Endothelial cell of umbilical vein (primary cell): Measurements from ENCODE around the gene PTPN22. TPM values are rescaled to one million over a fixed set of nuclear protein-coding genes. Genes with fewer than 3 reads are reported as not detected.

Experiments used
- BruUV-seq: library from RNA; stranded (reverse); fragments of 400-500 nt; replicated peaks from 2 replicates; lab custom pipeline; 2021; lab: Mats Ljungman, UMichigan
- CTCF ChIA-PET: fragments of 300-600, 350-600 bp; sonication (Branson Sonifier 250); formaldehyde crosslinking; loops from one replicate; lab custom pipeline; 2021; ENCODE audit warnings: antibody characterized with exemption, inconsistent platforms; lab: Charles Lee
- POLR2A ChIA-PET: fragments of 300-600, 350-600 bp; sonication (Branson Sonifier 250); formaldehyde crosslinking; loops from one replicate; lab custom pipeline; 2021; ENCODE audit warnings: antibody characterized with exemption, inconsistent platforms; lab: Charles Lee
- DNase-seq: peaks from one replicate; pipeline ENCODE4 v3.0.0-alpha.2; 2011; ENCODE audit warnings: low read depth, low spot score
- FAIRE-seq: peaks from 2 replicates; lab custom pipeline; 2011; peaks lifted over from hg19 to GRCh38; lab: Jason Lieb, UNC
- H2AFZ ChIP-seq: 2 replicates; pipeline ENCODE4 v1.6.0; 2012; ENCODE audit warnings: low read depth, low read length, control low read depth, inconsistent platforms
- H3K27ac ChIP-seq: 2 replicates; pipeline ENCODE4 v1.5.1; 2011; ENCODE audit warnings: low read depth, mild to moderate bottlenecking, control low read depth, low read length, moderate library complexity; ENCODE audit not compliant: insufficient read depth
- H3K27me3 ChIP-seq, 2 experiments: 2 replicates each; pipeline versions ENCODE4 v1.6.0 to v1.6.1; 2011; ENCODE audit warnings: low read length in 2 of 2, mixed read lengths in 1 of 2; ENCODE audit not compliant: control insufficient read depth in 2 of 2, insufficient read depth in 2 of 2
- H3K36me3 ChIP-seq, 2 experiments: 2 replicates in 1 of 2; 3 replicates in 1 of 2; pipeline ENCODE4 v1.5.1; 2011; ENCODE audit warnings: low read length in 2 of 2, mild to moderate bottlenecking in 1 of 2, moderate library complexity in 1 of 2; ENCODE audit not compliant: control insufficient read depth in 2 of 2, insufficient read depth in 2 of 2; ENCODE audit errors: extremely low read depth in 1 of 2
- H3K4me1 ChIP-seq: 3 replicates; pipeline ENCODE4 v1.5.1; 2011; ENCODE audit warnings: mild to moderate bottlenecking, low read length; ENCODE audit not compliant: control insufficient read depth, insufficient read depth; ENCODE audit errors: extremely low read depth
- H3K4me2 ChIP-seq: 2 replicates; pipeline ENCODE4 v1.6.1; 2011; ENCODE audit warnings: low read length, control low read depth, mixed read lengths; ENCODE audit not compliant: insufficient read depth
- H3K4me3 ChIP-seq, 3 experiments: fragments of 200-600 bp in 1 of 3; sonication (generic), shearing (Covaris generic) in 1 of 3; replicated peaks in 1 of 3; 2 replicates each; pipeline ENCODE4 v1.5.1; 2011 to 2016; ENCODE audit warnings: control low read depth in 3 of 3, low read length in 3 of 3, mild to moderate bottlenecking in 2 of 3, inconsistent platforms in 1 of 3, low read depth in 1 of 3, moderate library complexity in 1 of 3; ENCODE audit not compliant: insufficient read depth in 1 of 3
- H3K79me2 ChIP-seq: 2 replicates; pipeline ENCODE4 v1.6.0; 2012; ENCODE audit warnings: low read length, inconsistent platforms; ENCODE audit not compliant: control insufficient read depth, insufficient read depth
- H3K9ac ChIP-seq: replicated peaks from 2 replicates; pipeline ENCODE3; 2011; ENCODE audit warnings: low read length, control low read depth; ENCODE audit not compliant: insufficient read depth; ENCODE audit errors: extremely low read depth
- H3K9me1 ChIP-seq: replicated peaks from 3 replicates; pipeline ENCODE4 v1.6.0; 2011; ENCODE audit warnings: mild to moderate bottlenecking, low read length; ENCODE audit not compliant: control insufficient read depth, insufficient read depth; ENCODE audit errors: extremely low read depth
- H3K9me3 ChIP-seq: replicated peaks from 2 replicates; pipeline ENCODE4 v1.5.1; 2012; ENCODE audit warnings: low read length, inconsistent platforms; ENCODE audit not compliant: control insufficient read depth, insufficient read depth
- H4K20me1 ChIP-seq: replicated peaks from 2 replicates; pipeline ENCODE3; 2011; ENCODE audit warnings: mild to moderate bottlenecking, low read length; ENCODE audit not compliant: control insufficient read depth, insufficient read depth; ENCODE audit errors: extremely low read depth
- EZH2 ChIP-seq: IDR thresholded peaks from 2 replicates; pipeline ENCODE4 v1.6.1; 2012; ENCODE audit warnings: borderline replicate concordance, low read depth, mild to moderate bottlenecking, moderate library complexity, low read length, inconsistent platforms; ENCODE audit not compliant: severe bottlenecking
- FOS ChIP-seq: IDR thresholded peaks from 2 replicates; pipeline ENCODE4 v1.6.1; 2011; ENCODE audit warnings: mild to moderate bottlenecking, low read length, moderate library complexity, borderline replicate concordance; ENCODE audit not compliant: insufficient read depth
- GATA2 ChIP-seq: IDR thresholded peaks from 2 replicates; pipeline ENCODE4 v1.7.0; 2011; ENCODE audit warnings: low read depth, mild to moderate bottlenecking, moderate library complexity, mixed read lengths, low read length; ENCODE audit not compliant: insufficient read length, insufficient read depth
- JUN ChIP-seq: IDR thresholded peaks from 2 replicates; pipeline ENCODE4 v1.6.1; 2011; ENCODE audit warnings: borderline replicate concordance, low read depth; ENCODE audit not compliant: insufficient read length, insufficient read depth
- MYC ChIP-seq: IDR thresholded peaks from one replicate; pipeline ENCODE4 v1.6.1; 2011; ENCODE audit warnings: mild to moderate bottlenecking, low read depth, low read length
- POLR2A ChIP-seq: IDR thresholded peaks from 2 replicates; pipeline ENCODE4 v1.6.1; 2012; ENCODE audit warnings: low read depth, mild to moderate bottlenecking, control low read depth, low read length
- POLR2AphosphoS5 ChIP-seq: IDR thresholded peaks from 2 replicates; pipeline ENCODE4 v1.6.1; 2012; ENCODE audit warnings: low read depth, mild to moderate bottlenecking, control low read depth, low read length, moderate library complexity; ENCODE audit not compliant: insufficient read depth
- dilution Hi-C: fragments of 300-500 bp; cut with MboI; formaldehyde crosslinking; loops from one replicate; pipeline ENCODE4 v1.15.0; 2019; ENCODE audit warnings: low sequenced_read_pairs; ENCODE audit not compliant: extremely low pct_ligation_motif_present
- intact Hi-C: fragments of 100-400 bp; cut with micrococcal nuclease; formaldehyde crosslinking; loops from one replicate; pipeline ENCODE4 v1.10.0; 2022
- polyA plus RNA-seq, 4 experiments: library from polyadenylated mRNA; depleted of rRNA in 3 of 4; stranded (reverse) in 3 of 4; unstranded in 1 of 4; fragments of >200 nt; gene quantifications; 2 replicates each; pipeline versions ENCODE4 v1.2.1 to v1.2.3, GENCODE V29; 2011 to 2012; ENCODE audit warnings: missing spikeins in 1 of 4
- total RNA-seq: library from RNA; stranded (reverse); gene quantifications from 2 replicates; pipeline ENCODE4 v1.2.3, GENCODE V29; 2021
- TF ChIP-seq, protein P1 (sequence below): IDR thresholded peaks from 2 replicates; pipeline ENCODE4 v1.6.1; 2011; ENCODE audit not compliant: insufficient read depth, insufficient read length
- TF ChIP-seq, protein P2 (sequence below), 2 donors: IDR thresholded peaks; 1 replicate in 1 of 2; 2 replicates in 1 of 2; pipeline ENCODE4 v1.5.1; 2011; ENCODE audit warnings: low read length in 2 of 2, mild to moderate bottlenecking in 2 of 2, moderate library complexity in 2 of 2, control low read depth in 1 of 2, inconsistent platforms in 1 of 2, low read depth in 1 of 2; ENCODE audit not compliant: insufficient read depth in 1 of 2; ENCODE audit errors: extremely low read depth in 1 of 2

Gene PTPN22
- total and polyA plus RNA-seq, 2 donors (not counting 3 experiments of a cell fraction or from before 2014, with no cell fraction given) = not detected

DNA sequence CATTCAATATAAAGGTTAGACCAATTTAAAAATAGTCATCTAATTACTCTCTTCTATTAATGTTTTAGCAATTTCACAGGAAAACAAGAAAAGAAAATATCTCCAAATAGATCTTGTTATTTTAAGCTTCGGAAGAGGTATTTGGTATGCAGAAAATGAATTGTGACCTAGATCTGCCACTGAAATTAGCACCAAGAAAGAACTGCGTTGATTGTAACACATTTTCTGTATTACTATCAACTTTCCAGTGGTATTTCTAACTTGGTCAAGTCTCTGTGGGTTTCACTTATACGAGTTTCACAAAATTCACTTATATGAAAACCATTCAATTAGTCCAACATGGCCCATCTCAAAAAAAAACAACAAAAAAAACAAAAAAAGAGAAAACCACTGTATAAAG, 71.0 kb downstream of the PTPN22 start:
- Histone ChIP-seq H3K27ac (no peak overlapping the region), H3K9me3 (no peaks in the 10 kb centered on the region), H3K79me2 (peaks cover 64% of the 10 kb centered on the region), H2AFZ (no peak overlapping the region), H3K9me1 (no peaks in the 10 kb centered on the region), H3K27me3 (no peaks in the 10 kb centered on the region), H3K4me1 (peaks cover 9% of the 10 kb centered on the region), H3K4me2 (no peak overlapping the region), H3K4me3 (no peak overlapping the region), H4K20me1 (peaks cover 2% of the 10 kb centered on the region), H3K36me3 (peaks cover 2% of the 10 kb centered on the region in 2 experiments), H3K9ac (no peak overlapping the region)
- TF ChIP-seq MYC (no peak), JUN (no peak), POLR2AphosphoS5 (no peak), EZH2 (no peak), FOS (no peak), POLR2A (no peak), GATA2 (no peak)
- TF ChIP-seq, protein P1, sequence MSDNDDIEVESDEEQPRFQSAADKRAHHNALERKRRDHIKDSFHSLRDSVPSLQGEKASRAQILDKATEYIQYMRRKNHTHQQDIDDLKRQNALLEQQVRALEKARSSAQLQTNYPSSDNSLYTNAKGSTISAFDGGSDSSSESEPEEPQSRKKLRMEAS = no peak
- TF ChIP-seq, protein P2, sequence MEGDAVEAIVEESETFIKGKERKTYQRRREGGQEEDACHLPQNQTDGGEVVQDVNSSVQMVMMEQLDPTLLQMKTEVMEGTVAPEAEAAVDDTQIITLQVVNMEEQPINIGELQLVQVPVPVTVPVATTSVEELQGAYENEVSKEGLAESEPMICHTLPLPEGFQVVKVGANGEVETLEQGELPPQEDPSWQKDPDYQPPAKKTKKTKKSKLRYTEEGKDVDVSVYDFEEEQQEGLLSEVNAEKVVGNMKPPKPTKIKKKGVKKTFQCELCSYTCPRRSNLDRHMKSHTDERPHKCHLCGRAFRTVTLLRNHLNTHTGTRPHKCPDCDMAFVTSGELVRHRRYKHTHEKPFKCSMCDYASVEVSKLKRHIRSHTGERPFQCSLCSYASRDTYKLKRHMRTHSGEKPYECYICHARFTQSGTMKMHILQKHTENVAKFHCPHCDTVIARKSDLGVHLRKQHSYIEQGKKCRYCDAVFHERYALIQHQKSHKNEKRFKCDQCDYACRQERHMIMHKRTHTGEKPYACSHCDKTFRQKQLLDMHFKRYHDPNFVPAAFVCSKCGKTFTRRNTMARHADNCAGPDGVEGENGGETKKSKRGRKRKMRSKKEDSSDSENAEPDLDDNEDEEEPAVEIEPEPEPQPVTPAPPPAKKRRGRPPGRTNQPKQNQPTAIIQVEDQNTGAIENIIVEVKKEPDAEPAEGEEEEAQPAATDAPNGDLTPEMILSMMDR (IDR thresholded peaks at IDR 0.05; ENCODE audit: extremely low read depth in 1 of 2, insufficient read depth in 1 of 2, low read depth in 1 of 2, low read length in 2 of 2) = no peak
- BruUV-seq = no TSS peak
- ChIA-PET CTCF (no interaction called here), POLR2A (no interaction called here)
- FAIRE-seq (no peak), DNase-seq (no peak)
- intact Hi-C loops = no loop called here
- dilution Hi-C loops = no loop called here
